ENCODE data around the gene SEC31B. TPM values are rescaled to one million over a fixed set of nuclear protein-coding genes. Genes with fewer than 3 reads are reported as not detected.

Gene SEC31B
- total and polyA plus RNA-seq, 11 donors = 1.9 to 11.5 (median 7.0) TPM

- Histone ChIP-seq H3K27ac (no peak overlapping the region), H3K36me3 (peaks cover 0 to 73% (median 50%) of the 10 kb centered on the region in 9 donors), H3K9me3 (no peaks in the 10 kb centered on the region), H3K27me3 (no peaks in the 10 kb centered on the region), H3K4me1 (peaks cover 0 to 5% (median 0%) of the 10 kb centered on the region in 12 donors), H3K4me3 (no peak overlapping the region)
- intact Hi-C loops (cut with DNase I) = no loop called here
- no peak for ATAC-seq
- 71 to 85% (median 72%) methylated on average over 4 of the region's 4 CpGs for whole genome bisulfite sequencing, 4 donors
- TF ChIP-seq POLR2A (IDR thresholded peaks at IDR 0.05) (no peak), CTCF (IDR thresholded peaks at IDR 0.05) (no peak)
- no peak for DNase-seq
Measured at GRCh38 chr10:100551196-100551595, 31.5 kb upstream of the SEC31B start.

- Histone ChIP-seq H3K27me3 (no peaks in the 10 kb centered on the region), H3K27ac (no peak overlapping the region), H3K4me3 (no peak overlapping the region), H3K36me3 (peaks cover 0 to 100% (median 98%) of the 10 kb centered on the region in 9 donors), H3K9me3 (no peaks in the 10 kb centered on the region), H3K4me1 (no peaks in the 10 kb centered on the region)
- ATAC-seq (no peak), DNase-seq (no peak)
- WGBS, 4 donors = 93 to 95% (median 94%) methylated on average over 5 of the region's 5 CpGs
- intact Hi-C loops (cut with DNase I) = no loop called here
- TF ChIP-seq CTCF (IDR thresholded peaks at IDR 0.05) (no peak), POLR2A (IDR thresholded peaks at IDR 0.05) (no peak)
Measured at GRCh38 chr10:100544950-100545349, 25.3 kb upstream of the SEC31B start.

GRCh38 chr10:100537475-100537874 is 17.8 kb upstream of the SEC31B start:
- Histone ChIP-seq H3K4me1 (peaks cover 3 to 31% (median 25%) of the 10 kb centered on the region in 12 donors), H3K9me3 (no peaks in the 10 kb centered on the region), H3K27me3 (no peaks in the 10 kb centered on the region), H3K27ac (no peak overlapping the region), H3K4me3 (no peak overlapping the region), H3K36me3 (peaks cover 0 to 54% (median 47%) of the 10 kb centered on the region in 9 donors)
- DNase-seq = no peak
- intact Hi-C loops (cut with DNase I) = no loop called here
- TF ChIP-seq POLR2A (IDR thresholded peaks at IDR 0.05) (no peak), CTCF (IDR thresholded peaks at IDR 0.05) (no peak)
- 79 to 84% (median 81%) methylated on average over 4 of the region's 4 CpGs for WGBS, 4 donors
- no peak for ATAC-seq

GRCh38 chr10:100535715-100536353 is 16.2 kb upstream of the SEC31B start, which contains the start of gene HIF1AN:
HIF1AN (plus strand) TSS chr10:100535943; CDS start chr10:100535959, 16 bp downstream.
- H3K9me3 ChIP-seq = no peaks in the 10 kb centered on the region
- peak within 1 kb of the TSS in 11 of 12 donors; percentile 63 to 85 (median 72) for H3K27ac ChIP-seq
- WGBS, 4 donors = 1 to 2% (median 2%) methylated on average over 35 of the region's 35 CpGs
- DNase-seq (peak; percentile 89 to 95 (median 92)), ATAC-seq (peak; percentile 94 to 99 (median 98))
- H3K36me3 ChIP-seq = peaks cover 0 to 38% (median 31%) of the 10 kb centered on the region in 9 donors
- H3K4me1 ChIP-seq = peaks cover 3 to 31% (median 25%) of the 10 kb centered on the region in 12 donors
- H3K4me3 ChIP-seq = peak within 1 kb of the TSS; percentile 45 to 92 (median 74)
- intact Hi-C loops (cut with DNase I) = no loop called here
- no peaks in the 10 kb centered on the region for H3K27me3 ChIP-seq
- TF ChIP-seq CTCF (IDR thresholded peaks at IDR 0.05) = peak; percentile 80 to 99 (median 94)
- peak in 1 of 2 donors; percentile 73 for TF ChIP-seq POLR2A (IDR thresholded peaks at IDR 0.05)
